Measurements from ENCODE around the gene BCAS4. TPM values are rescaled to one million over a fixed set of nuclear protein-coding genes. Genes with fewer than 3 reads are reported as not detected.

BCAS4 gene
- total RNA-seq, 1 donor from 2014 or later = 8.9 TPM

- Mint-ChIP-seq H3K4me1 (ENCODE audit: low read depth) (peaks cover 55% of the 10 kb centered on the region), H3K4me3 (ENCODE audit: low read depth) (no peak overlapping the region), H3K27me3 (no peaks in the 10 kb centered on the region), H3K27ac (peak overlapping the region; percentile 88), H3K9me3 (ENCODE audit: low read depth) (no peaks in the 10 kb centered on the region), H3K36me3 (ENCODE audit: insufficient read depth) (peaks cover 16% of the 10 kb centered on the region)
- DNase-seq (ENCODE audit: low spot score, unreplicated experiment) = no peak
- TF ChIP-seq CTCF (IDR thresholded peaks at IDR 0.05; ENCODE audit: unreplicated experiment) = no peak
Observed at GRCh38 chr20:50911030-50911429, 116.2 kb downstream of the BCAS4 start.

- Mint-ChIP-seq H3K27me3 (no peaks in the 10 kb centered on the region), H3K4me3 (ENCODE audit: low read depth) (no peak overlapping the region), H3K4me1 (ENCODE audit: low read depth) (peaks cover 59% of the 10 kb centered on the region), H3K9me3 (ENCODE audit: low read depth) (no peaks in the 10 kb centered on the region), H3K27ac (peak overlapping the region; percentile 88), H3K36me3 (ENCODE audit: insufficient read depth) (peaks cover 16% of the 10 kb centered on the region)
- no peak for TF ChIP-seq CTCF (IDR thresholded peaks at IDR 0.05; ENCODE audit: unreplicated experiment)
- no peak for DNase-seq (ENCODE audit: low spot score, unreplicated experiment)
Observed at GRCh38 chr20:50911716-50912115, 116.9 kb downstream of the BCAS4 start.

- H3K9me3 Mint-ChIP-seq (ENCODE audit: low read depth) = no peaks in the 10 kb centered on the region
- no peak for TF ChIP-seq CTCF (IDR thresholded peaks at IDR 0.05; ENCODE audit: unreplicated experiment)
- DNase-seq (ENCODE audit: low spot score, unreplicated experiment) = no peak
- no peaks in the 10 kb centered on the region for H3K27me3 Mint-ChIP-seq
- H3K27ac Mint-ChIP-seq = peak overlapping the region; percentile 88
- peaks cover 65% of the 10 kb centered on the region for H3K4me1 Mint-ChIP-seq (ENCODE audit: low read depth)
- no peak overlapping the region for H3K4me3 Mint-ChIP-seq (ENCODE audit: low read depth)
- peaks cover 10% of the 10 kb centered on the region for H3K36me3 Mint-ChIP-seq (ENCODE audit: insufficient read depth)
Observed at GRCh38 chr20:50913690-50914375, 119.0 kb downstream of the BCAS4 start.

GRCh38 chr20:50915424-50915823, 120.6 kb downstream of the BCAS4 start:
- no peak for TF ChIP-seq CTCF (IDR thresholded peaks at IDR 0.05; ENCODE audit: unreplicated experiment)
- DNase-seq (ENCODE audit: low spot score, unreplicated experiment) = no peak
- no peaks in the 10 kb centered on the region for H3K27me3 Mint-ChIP-seq
- peaks cover 7% of the 10 kb centered on the region for H3K36me3 Mint-ChIP-seq (ENCODE audit: insufficient read depth)
- no peak overlapping the region for H3K4me3 Mint-ChIP-seq (ENCODE audit: low read depth)
- peaks cover 66% of the 10 kb centered on the region for H3K4me1 Mint-ChIP-seq (ENCODE audit: low read depth)
- H3K9me3 Mint-ChIP-seq (ENCODE audit: low read depth) = no peaks in the 10 kb centered on the region
- no peak overlapping the region for H3K27ac Mint-ChIP-seq

- Mint-ChIP-seq H3K4me1 (ENCODE audit: low read depth) (peaks cover 65% of the 10 kb centered on the region), H3K4me3 (ENCODE audit: low read depth) (no peak overlapping the region), H3K27me3 (no peaks in the 10 kb centered on the region), H3K36me3 (ENCODE audit: insufficient read depth) (peaks cover 7% of the 10 kb centered on the region), H3K27ac (peak overlapping the region; percentile 2), H3K9me3 (ENCODE audit: low read depth) (no peaks in the 10 kb centered on the region)
- no peak for DNase-seq (ENCODE audit: low spot score, unreplicated experiment)
- no peak for TF ChIP-seq CTCF (IDR thresholded peaks at IDR 0.05; ENCODE audit: unreplicated experiment)
Observed at GRCh38 chr20:50916257-50916656, 121.4 kb downstream of the BCAS4 start.

All from progenitor cell of endocrine pancreas (in vitro differentiated cells).